ENCODE results near the gene H2BK1.

- TF ChIP-seq POLR2AphosphoS5 (IDR thresholded peaks at IDR 0.05; ENCODE audit: low read depth, low read length) (no peak), TAF1 (IDR thresholded peaks at IDR 0.05; ENCODE audit: low read depth, low read length) (no peak), POLR2A (IDR thresholded peaks at IDR 0.05; ENCODE audit: low read depth, low read length) (no peak)
These were observed 11.1 kb downstream of the H2BK1 start for GRCh38 chr7:151198945-151199848.
